Mesendoderm (in vitro differentiated cells): ENCODE measurements around the gene TSHZ1.

Experiments used
- DNase-seq: peaks from one replicate; pipeline ENCODE4 v3.0.0; 2013
- H2AK5ac ChIP-seq: 2 replicates; pipeline ENCODE4 v1.6.1; 2013; ENCODE audit warnings: low read length, inconsistent platforms
- H2BK120ac ChIP-seq: 2 replicates; pipeline ENCODE4 v1.6.1; 2013; ENCODE audit warnings: low read depth, mild to moderate bottlenecking, low read length, moderate library complexity, mixed read lengths
- H2BK15ac ChIP-seq: replicated peaks from 2 replicates; pipeline ENCODE4 v1.6.1; 2013; ENCODE audit warnings: low read depth, mild to moderate bottlenecking, moderate library complexity
- H2BK5ac ChIP-seq: 2 replicates; pipeline ENCODE4 v1.6.1; 2013; ENCODE audit warnings: low read length, inconsistent platforms
- H3K18ac ChIP-seq: 2 replicates; pipeline ENCODE4 v1.6.1; 2013; ENCODE audit warnings: mild to moderate bottlenecking, low read length, mixed read lengths
- H3K23ac ChIP-seq: one replicate; pipeline ENCODE4 v1.6.1; 2013; ENCODE audit warnings: low read length
- H3K27ac ChIP-seq: 2 replicates; pipeline ENCODE4 v1.5.1; 2013; ENCODE audit warnings: low read depth, mild to moderate bottlenecking, inconsistent platforms, low read length, moderate library complexity
- H3K27me3 ChIP-seq: 2 replicates; pipeline ENCODE4 v1.6.1; 2013; ENCODE audit warnings: low read length, control low read depth, mild to moderate bottlenecking, inconsistent platforms; ENCODE audit not compliant: insufficient read depth, poor library complexity
- H3K36me3 ChIP-seq: 2 replicates; pipeline ENCODE4 v1.6.1; 2013; ENCODE audit warnings: low read length, inconsistent platforms; ENCODE audit not compliant: control insufficient read depth, insufficient read depth
- H3K4ac ChIP-seq: one replicate; pipeline ENCODE4 v1.6.1; 2013; ENCODE audit warnings: low read depth, mild to moderate bottlenecking, low read length, moderate library complexity
- H3K4me1 ChIP-seq: 2 replicates; pipeline ENCODE4 v1.6.1; 2013; ENCODE audit warnings: low read depth, low read length, inconsistent platforms; ENCODE audit not compliant: control insufficient read depth
- H3K4me2 ChIP-seq: 2 replicates; pipeline ENCODE4 v1.6.1; 2013; ENCODE audit warnings: low read length
- H3K4me3 ChIP-seq: 2 replicates; pipeline ENCODE4 v1.5.1; 2013; ENCODE audit warnings: mild to moderate bottlenecking, low read length
- H3K56ac ChIP-seq: one replicate; pipeline ENCODE4 v1.6.1; 2013; ENCODE audit warnings: low read length
- H3K79me1 ChIP-seq: 2 replicates; pipeline ENCODE4 v1.6.1; 2013; ENCODE audit warnings: low read length, inconsistent platforms
- H3K79me2 ChIP-seq: 2 replicates; pipeline ENCODE4 v1.6.1; 2013; ENCODE audit warnings: mild to moderate bottlenecking, low read length; ENCODE audit not compliant: control insufficient read depth, insufficient read depth
- H3K9ac ChIP-seq: 2 replicates; pipeline ENCODE4 v1.6.1; 2013; ENCODE audit warnings: low read length, inconsistent platforms
- H4K5ac ChIP-seq: one replicate; pipeline ENCODE4 v1.6.1; 2013; ENCODE audit warnings: low read length
- H4K8ac ChIP-seq: one replicate; pipeline ENCODE4 v1.6.1; 2013; ENCODE audit warnings: low read depth, mild to moderate bottlenecking, control low read depth, low read length, moderate library complexity
- WGBS: extraction: QIAGEN DNeasy Blood & Tissue Kit; methylation state at CpG from one replicate; pipeline ENCODE4 v1.1.7; 2013; ENCODE audit warnings: low lambda C conversion rate, missing lambda C conversion rate; ENCODE audit not compliant: insufficient coverage; ENCODE audit errors: extremely low coverage; 5-methylcytosine and 5-hydroxymethylcytosine counted together

Gene TSHZ1

GRCh38 chr18:75170022-75170789 is 40.4 kb upstream of the TSHZ1 start:
- Histone ChIP-seq H3K56ac (no peak overlapping the region), H3K79me2 (no peaks in the 10 kb centered on the region), H3K4me3 (no peak overlapping the region), H3K4me2 (no peak overlapping the region), H3K9ac (no peak overlapping the region), H4K5ac (no peak overlapping the region), H4K8ac (no peak overlapping the region), H3K4me1 (no peaks in the 10 kb centered on the region), H3K23ac (no peak overlapping the region), H3K36me3 (no peaks in the 10 kb centered on the region), H2BK5ac (no peak overlapping the region), H2BK15ac (no peak overlapping the region), H3K27ac (no peak overlapping the region), H2AK5ac (no peak overlapping the region), H2BK120ac (no peak overlapping the region), H3K27me3 (no peaks in the 10 kb centered on the region), H3K4ac (no peak overlapping the region), H3K18ac (no peak overlapping the region), H3K79me1 (no peaks in the 10 kb centered on the region)
- WGBS = no CpG with 5 or more reads among the region's 34 CpGs
- peak; percentile 11 for DNase-seq

DNA sequence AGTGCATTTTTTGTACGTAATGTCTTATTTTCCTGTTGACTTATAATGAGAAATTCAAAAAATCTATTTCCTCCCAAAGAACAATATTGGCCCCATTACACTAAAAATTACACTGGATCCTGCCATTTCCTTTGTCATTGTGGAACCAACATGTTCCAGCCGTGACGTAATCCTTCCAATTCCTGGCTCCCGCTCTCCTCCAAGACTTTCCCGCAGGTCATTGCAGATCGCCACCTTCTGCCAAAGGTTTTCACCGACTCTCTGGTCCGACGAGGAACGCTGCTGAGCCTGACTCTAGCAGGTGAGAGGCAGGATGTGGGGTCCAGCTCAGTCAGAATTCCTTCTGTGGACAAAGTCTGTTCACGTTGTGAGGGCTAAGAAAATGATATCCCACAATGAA is 39.7 kb upstream of the TSHZ1 start:
- DNase-seq = peak; percentile 15
- no peak overlapping the region for H2BK120ac ChIP-seq
- no peaks in the 10 kb centered on the region for H3K27me3 ChIP-seq
- no peak overlapping the region for H3K27ac ChIP-seq
- H3K18ac ChIP-seq = no peak overlapping the region
- no peak overlapping the region for H3K4me3 ChIP-seq
- H4K5ac ChIP-seq = no peak overlapping the region
- H2AK5ac ChIP-seq = no peak overlapping the region
- H3K79me2 ChIP-seq = no peaks in the 10 kb centered on the region
- no peak overlapping the region for H3K4ac ChIP-seq
- H3K56ac ChIP-seq = no peak overlapping the region
- H3K4me1 ChIP-seq = no peaks in the 10 kb centered on the region
- H2BK5ac ChIP-seq = no peak overlapping the region
- H3K4me2 ChIP-seq = no peak overlapping the region
- H3K9ac ChIP-seq = no peak overlapping the region
- no peaks in the 10 kb centered on the region for H3K79me1 ChIP-seq
- no peak overlapping the region for H3K23ac ChIP-seq
- no peak overlapping the region for H4K8ac ChIP-seq
- no peak overlapping the region for H2BK15ac ChIP-seq
- no peaks in the 10 kb centered on the region for H3K36me3 ChIP-seq
- no CpG with 5 or more reads among the region's 11 CpGs for WGBS

DNA sequence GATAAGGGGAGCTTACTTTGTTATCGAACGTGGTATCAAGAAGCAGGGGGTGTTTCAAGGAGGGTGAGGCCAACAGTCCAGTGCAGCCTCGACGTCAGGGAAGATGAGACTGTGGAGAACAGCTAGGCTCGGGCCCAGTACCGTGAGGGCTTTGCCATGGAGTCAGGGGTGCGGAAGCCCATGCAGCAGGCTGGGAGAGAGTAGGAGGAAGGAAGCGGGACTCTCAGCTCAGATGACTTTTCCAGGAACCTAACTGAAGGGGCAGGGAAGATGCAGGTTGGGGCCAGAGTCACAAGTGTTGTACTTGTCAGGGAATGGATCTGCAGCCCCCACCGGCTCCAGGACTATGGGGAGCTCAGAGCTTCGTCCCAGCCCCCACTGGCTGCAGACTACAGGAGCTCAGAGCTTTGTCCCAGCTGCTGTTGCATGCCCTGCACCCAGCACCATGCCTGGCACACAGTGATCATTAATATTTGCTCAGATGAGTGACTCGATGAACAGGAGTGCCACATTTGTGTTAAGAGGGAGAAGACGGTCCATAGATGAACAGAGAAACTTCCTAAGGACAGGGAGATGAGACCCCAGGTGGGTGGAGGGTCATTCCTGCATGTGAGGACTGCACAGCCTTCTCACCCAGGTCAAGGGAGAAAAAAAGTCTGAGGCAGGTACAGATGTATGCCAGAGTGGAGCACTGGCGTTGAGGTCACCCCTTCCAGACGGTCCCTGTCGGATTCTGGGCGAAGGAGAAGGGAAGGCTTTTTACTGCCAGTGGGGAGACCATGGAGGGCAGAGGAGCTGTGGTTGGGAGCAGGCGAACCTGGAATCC is 38.1 kb upstream of the TSHZ1 start:
- WGBS = no CpG with 5 or more reads among the region's 17 CpGs

DNA sequence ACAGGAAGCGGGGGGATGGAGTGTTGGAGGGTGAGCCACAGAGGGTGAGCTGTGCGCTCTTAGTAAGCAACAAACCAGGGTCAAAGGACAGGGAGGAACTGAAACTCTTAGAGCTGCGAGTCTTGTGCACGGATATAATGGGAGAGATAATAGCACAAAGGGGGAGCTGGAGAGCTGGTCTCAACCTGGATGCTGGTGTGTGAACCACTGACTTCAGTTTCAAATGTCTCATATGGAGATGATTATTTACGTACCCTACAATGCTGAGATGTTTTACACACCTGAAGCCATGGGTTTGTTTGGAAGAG is 37.5 kb upstream of the TSHZ1 start:
- peak; percentile 19 for DNase-seq

More for the DNA sequence above, 38.1 kb upstream of the TSHZ1 start:
- DNase-seq = no peak
- H3K18ac ChIP-seq = no peak overlapping the region
- H2BK5ac ChIP-seq = no peak overlapping the region
- H3K27me3 ChIP-seq = no peaks in the 10 kb centered on the region
- H3K9ac ChIP-seq = no peak overlapping the region
- H4K5ac ChIP-seq = no peak overlapping the region
- no peaks in the 10 kb centered on the region for H3K4me1 ChIP-seq
- H2AK5ac ChIP-seq = no peak overlapping the region
- H3K4me3 ChIP-seq = no peak overlapping the region
- H3K56ac ChIP-seq = no peak overlapping the region
- no peak overlapping the region for H3K27ac ChIP-seq
- H3K79me1 ChIP-seq = no peaks in the 10 kb centered on the region
- H2BK120ac ChIP-seq = no peak overlapping the region
- no peak overlapping the region for H3K4ac ChIP-seq
- H4K8ac ChIP-seq = no peak overlapping the region
- H3K23ac ChIP-seq = no peak overlapping the region
- H2BK15ac ChIP-seq = no peak overlapping the region
- H3K36me3 ChIP-seq = no peaks in the 10 kb centered on the region
- no peaks in the 10 kb centered on the region for H3K79me2 ChIP-seq
- H3K4me2 ChIP-seq = no peak overlapping the region

GRCh38 chr18:75173738-75174137 is 36.9 kb upstream of the TSHZ1 start:
- Histone ChIP-seq H3K27ac (no peak overlapping the region), H2BK15ac (no peak overlapping the region), H4K5ac (no peak overlapping the region), H3K4ac (no peak overlapping the region), H2BK5ac (no peak overlapping the region), H4K8ac (no peak overlapping the region), H3K4me2 (no peak overlapping the region), H3K36me3 (no peaks in the 10 kb centered on the region), H3K79me1 (no peaks in the 10 kb centered on the region), H3K56ac (no peak overlapping the region), H3K4me1 (no peaks in the 10 kb centered on the region), H3K27me3 (no peaks in the 10 kb centered on the region), H3K23ac (no peak overlapping the region), H2AK5ac (no peak overlapping the region), H3K18ac (no peak overlapping the region), H3K4me3 (no peak overlapping the region), H3K79me2 (no peaks in the 10 kb centered on the region), H2BK120ac (no peak overlapping the region), H3K9ac (no peak overlapping the region)
- WGBS = no CpG with 5 or more reads among the region's 4 CpGs
- no peak for DNase-seq

More for the DNA sequence above, 37.5 kb upstream of the TSHZ1 start:
- H3K56ac ChIP-seq = no peak overlapping the region
- H3K27me3 ChIP-seq = no peaks in the 10 kb centered on the region
- H4K8ac ChIP-seq = no peak overlapping the region
- H3K9ac ChIP-seq = no peak overlapping the region
- H3K4me3 ChIP-seq = no peak overlapping the region
- H3K79me1 ChIP-seq = no peaks in the 10 kb centered on the region
- H4K5ac ChIP-seq = no peak overlapping the region
- no peak overlapping the region for H2BK15ac ChIP-seq
- no peak overlapping the region for H3K23ac ChIP-seq
- H3K4me2 ChIP-seq = no peak overlapping the region
- H2BK5ac ChIP-seq = no peak overlapping the region
- no CpG with 5 or more reads among the region's 5 CpGs for WGBS
- no peak overlapping the region for H2AK5ac ChIP-seq
- no peaks in the 10 kb centered on the region for H3K36me3 ChIP-seq
- H3K18ac ChIP-seq = no peak overlapping the region
- no peak overlapping the region for H2BK120ac ChIP-seq
- no peak overlapping the region for H3K4ac ChIP-seq
- H3K79me2 ChIP-seq = no peaks in the 10 kb centered on the region
- H3K4me1 ChIP-seq = no peaks in the 10 kb centered on the region
- no peak overlapping the region for H3K27ac ChIP-seq
